ENCODE results near the gene IL17RA.
A peak's percentile ranks its signal among the peaks of the same experiment; 100 is the strongest.

The IL17RA gene

DNA sequence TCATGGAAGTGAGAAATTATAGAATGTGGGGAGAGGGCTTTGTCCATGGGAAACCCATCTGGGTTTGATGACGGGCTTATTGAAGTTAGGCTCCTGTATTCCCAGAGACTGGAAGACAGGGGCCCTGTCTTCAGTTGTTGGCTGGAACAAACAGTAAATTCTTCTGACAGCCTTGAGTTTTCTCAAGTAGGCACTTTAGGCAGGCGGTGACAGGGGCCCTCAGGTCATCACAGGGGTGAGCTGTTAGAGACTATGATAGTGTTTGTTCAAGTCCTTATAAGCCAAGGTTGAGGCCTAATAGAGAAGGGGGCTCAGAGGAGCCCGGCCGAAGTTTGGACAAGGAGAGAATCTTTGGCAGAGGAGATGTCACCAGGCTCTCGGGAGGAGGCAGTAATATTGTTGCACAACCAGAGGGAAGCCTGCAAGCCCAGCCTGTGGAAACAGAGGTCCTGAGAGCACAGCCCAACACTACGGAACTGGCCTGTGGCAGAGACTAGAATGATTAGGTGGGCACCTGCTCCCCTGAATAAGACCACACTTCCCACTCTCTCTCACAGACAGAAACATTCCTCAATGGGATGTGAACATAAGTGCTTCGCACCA lies 20.2 kb upstream of the IL17RA start:
- Mint-ChIP-seq H3K4me1 (ENCODE audit: low read depth) (peaks cover 7% of the 10 kb centered on the region), H3K9me3 (no peaks in the 10 kb centered on the region), H3K36me3 (ENCODE audit: low read depth) (no peaks in the 10 kb centered on the region), H3K27ac (no peak overlapping the region), H3K4me3 (no peak overlapping the region), H3K27me3 (no peaks in the 10 kb centered on the region)
- no peak for DNase-seq

DNA sequence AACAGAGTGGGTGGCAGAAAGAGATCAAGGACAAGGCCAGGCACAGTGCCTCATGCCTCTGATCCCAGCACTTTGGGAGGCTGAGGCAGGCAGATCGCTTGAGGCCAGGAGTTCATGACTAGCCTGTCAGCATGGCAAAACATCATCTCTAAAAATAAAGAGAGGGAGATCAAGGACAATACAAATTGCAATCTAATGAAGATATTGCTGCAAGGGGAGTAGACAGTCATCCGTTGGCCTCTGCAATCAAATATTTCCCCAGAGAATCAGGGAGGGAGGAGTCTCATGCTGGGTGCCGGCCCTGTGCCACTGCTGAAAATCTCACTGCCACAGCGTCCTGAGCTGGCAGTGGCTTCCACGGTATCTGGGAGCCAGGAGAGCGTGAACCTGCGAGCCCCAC lies 19.4 kb upstream of the IL17RA start:
- no peaks in the 10 kb centered on the region for H3K9me3 Mint-ChIP-seq
- H3K27ac Mint-ChIP-seq, result no peak overlapping the region
- peaks cover 11% of the 10 kb centered on the region for H3K4me1 Mint-ChIP-seq (ENCODE audit: low read depth)
- no peak overlapping the region for H3K4me3 Mint-ChIP-seq
- no peaks in the 10 kb centered on the region for H3K36me3 Mint-ChIP-seq (ENCODE audit: low read depth)
- no peak for DNase-seq
- no peaks in the 10 kb centered on the region for H3K27me3 Mint-ChIP-seq

- Mint-ChIP-seq H3K36me3 (ENCODE audit: low read depth) (no peaks in the 10 kb centered on the region), H3K27ac (no peak overlapping the region), H3K4me3 (no peak overlapping the region), H3K4me1 (ENCODE audit: low read depth) (peaks cover 30% of the 10 kb centered on the region), H3K9me3 (no peaks in the 10 kb centered on the region), H3K27me3 (peaks cover 3% of the 10 kb centered on the region)
- no peak for DNase-seq
Observed at GRCh38 chr22:17072877-17073276, 11.9 kb upstream of the IL17RA start.

DNA sequence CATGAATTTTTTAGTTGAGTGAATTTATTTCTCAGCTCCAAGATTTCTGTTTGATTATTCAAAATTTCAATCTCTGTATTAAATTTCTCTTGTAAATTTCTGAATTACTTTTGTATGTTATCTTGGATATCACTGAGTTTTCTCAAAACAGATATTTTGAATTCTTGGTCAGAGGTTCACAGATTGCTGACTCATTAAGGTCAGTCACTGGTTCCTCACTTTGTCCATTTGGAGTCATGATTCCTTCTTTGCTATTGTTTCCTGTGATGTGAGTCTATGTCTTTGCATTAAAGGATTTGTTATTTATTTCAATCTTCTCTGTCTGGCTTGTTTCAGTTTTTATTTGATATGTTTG lies 10.2 kb upstream of the IL17RA start:
- no peaks in the 10 kb centered on the region for H3K9me3 Mint-ChIP-seq
- DNase-seq, result no peak
- H3K36me3 Mint-ChIP-seq (ENCODE audit: low read depth), result no peaks in the 10 kb centered on the region
- H3K4me3 Mint-ChIP-seq, result no peak overlapping the region
- H3K27me3 Mint-ChIP-seq, result peaks cover 3% of the 10 kb centered on the region
- H3K27ac Mint-ChIP-seq, result no peak overlapping the region
- H3K4me1 Mint-ChIP-seq (ENCODE audit: low read depth), result peaks cover 31% of the 10 kb centered on the region

DNA sequence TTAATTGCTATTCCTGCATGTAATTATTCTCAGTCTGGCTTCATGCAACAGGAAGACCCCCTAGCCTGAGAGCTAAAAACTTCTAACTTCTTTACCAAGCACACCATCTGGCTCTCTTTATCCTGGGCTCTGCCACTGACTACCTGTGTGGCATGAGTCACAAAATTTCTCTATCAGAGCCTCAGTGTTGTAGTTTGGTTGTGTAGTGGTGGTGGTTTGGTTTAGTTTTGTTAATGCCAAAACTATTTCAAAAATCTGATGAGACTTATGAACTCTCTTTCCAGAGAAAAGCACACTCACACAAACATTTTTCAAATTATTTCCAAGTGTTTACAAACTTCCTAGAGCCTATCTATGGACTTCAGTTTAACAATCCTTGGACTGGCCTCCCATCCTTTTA lies 7.5 kb upstream of the IL17RA start:
- peaks cover 3% of the 10 kb centered on the region for H3K27me3 Mint-ChIP-seq
- H3K36me3 Mint-ChIP-seq (ENCODE audit: low read depth), result no peaks in the 10 kb centered on the region
- no peak overlapping the region for H3K4me3 Mint-ChIP-seq
- H3K4me1 Mint-ChIP-seq (ENCODE audit: low read depth), result peaks cover 26% of the 10 kb centered on the region
- H3K9me3 Mint-ChIP-seq, result no peaks in the 10 kb centered on the region
- no peak for DNase-seq
- H3K27ac Mint-ChIP-seq, result no peak overlapping the region

DNA sequence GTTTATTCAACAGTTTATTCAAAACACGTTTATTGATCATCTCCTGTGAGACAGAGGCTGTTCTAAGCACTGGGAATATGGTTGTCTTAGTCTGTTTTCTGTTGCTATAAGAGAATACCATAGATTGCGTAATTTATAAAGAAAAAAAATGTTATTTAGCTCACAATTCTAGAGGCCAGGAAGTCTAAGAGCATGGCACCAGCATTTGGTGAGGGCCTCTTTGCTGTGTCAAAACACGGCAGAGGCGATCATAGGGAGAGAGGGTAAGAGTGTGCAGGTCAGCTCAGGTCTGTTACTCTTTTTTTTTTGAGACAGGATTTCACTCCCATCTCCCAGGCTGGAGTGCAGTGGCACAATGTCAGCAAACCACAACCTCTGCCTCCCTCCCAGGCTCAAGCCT lies 5.2 kb upstream of the IL17RA start:
- Mint-ChIP-seq H3K4me3 (no peak overlapping the region), H3K27me3 (no peaks in the 10 kb centered on the region), H3K27ac (no peak overlapping the region), H3K9me3 (no peaks in the 10 kb centered on the region), H3K36me3 (ENCODE audit: low read depth) (no peaks in the 10 kb centered on the region), H3K4me1 (ENCODE audit: low read depth) (peaks cover 38% of the 10 kb centered on the region)
- DNase-seq, result no peak

- Mint-ChIP-seq H3K9me3 (no peaks in the 10 kb centered on the region), H3K27ac (peak overlapping the region; percentile 28), H3K4me1 (ENCODE audit: low read depth) (peaks cover 41% of the 10 kb centered on the region), H3K36me3 (ENCODE audit: low read depth) (peaks cover 4% of the 10 kb centered on the region), H3K27me3 (no peaks in the 10 kb centered on the region), H3K4me3 (peak overlapping the region; percentile 83)
- DNase-seq, result no peak
Observed at GRCh38 chr22:17083255-17083654, 1.5 kb upstream of the IL17RA start.

GRCh38 chr22:17083811-17084441 lies 874 bp upstream of the IL17RA start:
- Mint-ChIP-seq H3K9me3 (no peaks in the 10 kb centered on the region), H3K27ac (peak overlapping the region; percentile 90), H3K36me3 (ENCODE audit: low read depth) (peaks cover 5% of the 10 kb centered on the region), H3K4me3 (peak overlapping the region; percentile 83), H3K27me3 (no peaks in the 10 kb centered on the region), H3K4me1 (ENCODE audit: low read depth) (peaks cover 44% of the 10 kb centered on the region)
- no peak for DNase-seq

DNA sequence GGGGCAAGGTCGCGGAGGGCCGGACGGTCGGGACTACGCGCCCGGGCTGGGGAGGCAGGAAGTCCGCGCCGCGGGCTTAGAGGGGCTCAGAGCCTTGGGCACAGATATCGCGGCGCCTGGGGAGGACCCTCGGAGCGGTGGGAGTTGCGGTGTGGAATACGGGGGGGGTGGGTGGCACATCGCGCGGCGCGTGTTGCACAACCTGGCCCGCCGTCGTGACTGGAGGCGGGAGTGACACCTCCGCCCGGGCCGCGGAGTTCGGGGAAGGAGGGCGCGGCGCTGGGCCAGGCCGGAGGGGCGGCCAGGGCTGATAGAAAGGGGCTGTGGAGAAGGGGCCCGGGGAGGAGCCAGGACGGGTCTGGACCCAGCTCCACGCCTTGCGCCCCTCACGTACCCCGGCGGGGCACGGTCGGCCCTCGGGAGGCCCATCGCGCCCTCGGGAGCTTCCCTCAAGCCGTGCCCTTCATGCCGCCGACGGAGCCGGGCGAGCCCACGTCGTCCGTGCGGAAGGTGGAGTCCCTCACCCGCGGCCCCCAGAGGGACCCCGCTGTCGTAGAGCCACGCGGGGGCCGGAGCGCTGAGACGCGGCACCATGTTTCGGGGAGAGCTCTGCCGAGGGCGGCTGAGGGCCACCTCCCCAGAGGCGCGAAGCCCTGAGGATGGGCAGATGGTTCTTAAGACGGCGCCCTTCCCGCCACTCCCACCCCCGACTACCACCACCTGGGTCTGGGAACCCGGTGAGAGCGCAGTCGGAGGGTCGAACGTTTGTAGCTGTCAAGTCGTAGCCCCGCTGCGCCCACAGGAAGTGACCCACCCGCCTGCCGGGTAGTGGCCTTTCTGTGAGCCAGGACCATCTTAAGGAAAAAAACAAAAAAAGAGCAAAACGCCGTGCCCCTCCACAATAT lies 729 bp downstream of the IL17RA start:
- Mint-ChIP-seq H3K36me3 (ENCODE audit: low read depth) (peaks cover 8% of the 10 kb centered on the region), H3K27me3 (no peaks in the 10 kb centered on the region), H3K4me3 (peak overlapping the region; percentile 83), H3K27ac (peak overlapping the region; percentile 86), H3K9me3 (no peaks in the 10 kb centered on the region), H3K4me1 (ENCODE audit: low read depth) (peaks cover 54% of the 10 kb centered on the region)
- DNase-seq, result peak; percentile 65

- no peaks in the 10 kb centered on the region for H3K27me3 Mint-ChIP-seq
- peak overlapping the region; percentile 83 for H3K4me3 Mint-ChIP-seq
- H3K36me3 Mint-ChIP-seq (ENCODE audit: low read depth), result peaks cover 8% of the 10 kb centered on the region
- peaks cover 62% of the 10 kb centered on the region for H3K4me1 Mint-ChIP-seq (ENCODE audit: low read depth)
- peak; percentile 35 for DNase-seq
- H3K9me3 Mint-ChIP-seq, result no peaks in the 10 kb centered on the region
- peak overlapping the region; percentile 86 for H3K27ac Mint-ChIP-seq
Observed at GRCh38 chr22:17086296-17086695, 1.5 kb downstream of the IL17RA start.

GRCh38 chr22:17086788-17087497 lies 2.1 kb downstream of the IL17RA start:
- H3K9me3 Mint-ChIP-seq, result no peaks in the 10 kb centered on the region
- peaks cover 66% of the 10 kb centered on the region for H3K4me1 Mint-ChIP-seq (ENCODE audit: low read depth)
- H3K27me3 Mint-ChIP-seq, result no peaks in the 10 kb centered on the region
- H3K27ac Mint-ChIP-seq, result peak overlapping the region; percentile 86
- peak overlapping the region; percentile 83 for H3K4me3 Mint-ChIP-seq
- peak; percentile 37 for DNase-seq
- peaks cover 8% of the 10 kb centered on the region for H3K36me3 Mint-ChIP-seq (ENCODE audit: low read depth)

DNA sequence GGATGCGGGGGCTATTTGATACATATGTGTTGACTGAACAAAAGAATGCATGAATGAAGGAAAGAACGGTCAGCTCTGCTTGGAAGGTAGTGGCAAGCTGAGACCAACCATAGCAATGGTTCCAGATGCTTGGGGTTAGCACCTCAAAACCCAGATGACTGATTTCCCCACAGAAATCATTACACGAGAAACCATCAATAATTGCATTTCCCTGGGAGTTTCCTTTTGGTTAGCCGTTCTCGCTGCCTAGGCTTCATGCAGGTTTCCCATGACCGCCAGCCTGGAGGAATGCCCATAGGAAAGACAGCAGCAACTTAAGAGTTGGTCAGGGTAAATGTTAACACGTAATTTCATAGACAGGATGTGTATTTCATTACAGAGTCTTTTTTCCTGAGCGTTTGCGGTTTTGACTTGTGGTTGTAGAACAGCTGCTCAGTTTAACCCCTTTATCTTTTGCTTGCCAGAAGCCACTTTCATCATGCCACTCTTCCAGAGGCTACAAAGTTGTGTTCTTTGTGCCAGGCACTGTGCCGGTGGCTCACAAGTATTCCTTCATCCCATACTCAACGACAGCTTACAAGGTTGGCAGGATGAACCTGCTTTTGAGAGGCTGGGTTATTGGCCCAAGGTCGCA lies 2.8 kb downstream of the IL17RA start:
- Mint-ChIP-seq H3K27me3 (no peaks in the 10 kb centered on the region), H3K27ac (peak overlapping the region; percentile 86), H3K4me1 (ENCODE audit: low read depth) (peaks cover 73% of the 10 kb centered on the region), H3K36me3 (ENCODE audit: low read depth) (peaks cover 8% of the 10 kb centered on the region), H3K9me3 (no peaks in the 10 kb centered on the region), H3K4me3 (peak overlapping the region; percentile 83)
- DNase-seq, result peak; percentile 62

GRCh38 chr22:17090550-17090949 lies 5.8 kb downstream of the IL17RA start:
- Mint-ChIP-seq H3K27me3 (no peaks in the 10 kb centered on the region), H3K36me3 (ENCODE audit: low read depth) (peaks cover 8% of the 10 kb centered on the region), H3K9me3 (no peaks in the 10 kb centered on the region), H3K4me3 (no peak overlapping the region), H3K27ac (no peak overlapping the region), H3K4me1 (ENCODE audit: low read depth) (peaks cover 84% of the 10 kb centered on the region)
- DNase-seq, result no peak

DNA sequence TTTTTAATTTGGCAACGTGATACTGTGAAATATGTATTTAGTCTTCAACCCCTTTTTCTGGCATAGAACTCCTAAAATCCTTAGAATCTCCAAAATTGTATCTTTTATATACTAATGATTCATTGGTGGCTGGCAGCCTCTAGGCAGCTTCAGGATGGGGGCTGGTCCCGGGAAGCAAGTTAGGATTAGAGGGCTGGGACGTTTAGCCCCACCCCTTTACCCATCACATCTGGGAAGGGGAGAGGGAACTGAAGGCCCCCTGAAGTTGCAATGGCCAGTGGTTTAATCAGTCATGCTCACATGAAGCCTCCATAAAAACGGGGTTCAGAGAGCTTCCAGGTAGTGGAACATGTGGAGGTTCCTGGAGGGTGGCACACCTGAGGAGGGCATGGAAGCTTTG lies 7.1 kb downstream of the IL17RA start:
- no peak overlapping the region for H3K4me3 Mint-ChIP-seq
- peak overlapping the region; percentile 29 for H3K27ac Mint-ChIP-seq
- no peaks in the 10 kb centered on the region for H3K9me3 Mint-ChIP-seq
- H3K4me1 Mint-ChIP-seq (ENCODE audit: low read depth), result peaks cover 83% of the 10 kb centered on the region
- H3K27me3 Mint-ChIP-seq, result no peaks in the 10 kb centered on the region
- DNase-seq, result peak; percentile 14
- peaks cover 9% of the 10 kb centered on the region for H3K36me3 Mint-ChIP-seq (ENCODE audit: low read depth)

All from activated T-cell treated with anti-CD3 and anti-CD28 coated beads, Interleukin-2, amount 50 U/mL, for 24 hours (primary cell).